Mesendoderm (in vitro differentiated cells): ENCODE measurements around the gene KCNB1.

Experiments used
- DNase-seq: peaks from one replicate; pipeline ENCODE4 v3.0.0; 2013
- H2AK5ac ChIP-seq: 2 replicates; pipeline ENCODE4 v1.6.1; 2013; ENCODE audit warnings: low read length, inconsistent platforms
- H2BK120ac ChIP-seq: 2 replicates; pipeline ENCODE4 v1.6.1; 2013; ENCODE audit warnings: low read depth, mild to moderate bottlenecking, low read length, moderate library complexity, mixed read lengths
- H2BK15ac ChIP-seq: replicated peaks from 2 replicates; pipeline ENCODE4 v1.6.1; 2013; ENCODE audit warnings: low read depth, mild to moderate bottlenecking, moderate library complexity
- H2BK5ac ChIP-seq: 2 replicates; pipeline ENCODE4 v1.6.1; 2013; ENCODE audit warnings: low read length, inconsistent platforms
- H3K18ac ChIP-seq: 2 replicates; pipeline ENCODE4 v1.6.1; 2013; ENCODE audit warnings: mild to moderate bottlenecking, low read length, mixed read lengths
- H3K23ac ChIP-seq: one replicate; pipeline ENCODE4 v1.6.1; 2013; ENCODE audit warnings: low read length
- H3K27ac ChIP-seq: 2 replicates; pipeline ENCODE4 v1.5.1; 2013; ENCODE audit warnings: low read depth, mild to moderate bottlenecking, inconsistent platforms, low read length, moderate library complexity
- H3K27me3 ChIP-seq: 2 replicates; pipeline ENCODE4 v1.6.1; 2013; ENCODE audit warnings: low read length, control low read depth, mild to moderate bottlenecking, inconsistent platforms; ENCODE audit not compliant: insufficient read depth, poor library complexity
- H3K36me3 ChIP-seq: 2 replicates; pipeline ENCODE4 v1.6.1; 2013; ENCODE audit warnings: low read length, inconsistent platforms; ENCODE audit not compliant: control insufficient read depth, insufficient read depth
- H3K4ac ChIP-seq: one replicate; pipeline ENCODE4 v1.6.1; 2013; ENCODE audit warnings: low read depth, mild to moderate bottlenecking, low read length, moderate library complexity
- H3K4me1 ChIP-seq: 2 replicates; pipeline ENCODE4 v1.6.1; 2013; ENCODE audit warnings: low read depth, low read length, inconsistent platforms; ENCODE audit not compliant: control insufficient read depth
- H3K4me2 ChIP-seq: 2 replicates; pipeline ENCODE4 v1.6.1; 2013; ENCODE audit warnings: low read length
- H3K4me3 ChIP-seq: 2 replicates; pipeline ENCODE4 v1.5.1; 2013; ENCODE audit warnings: mild to moderate bottlenecking, low read length
- H3K56ac ChIP-seq: one replicate; pipeline ENCODE4 v1.6.1; 2013; ENCODE audit warnings: low read length
- H3K79me1 ChIP-seq: 2 replicates; pipeline ENCODE4 v1.6.1; 2013; ENCODE audit warnings: low read length, inconsistent platforms
- H3K79me2 ChIP-seq: 2 replicates; pipeline ENCODE4 v1.6.1; 2013; ENCODE audit warnings: mild to moderate bottlenecking, low read length; ENCODE audit not compliant: control insufficient read depth, insufficient read depth
- H3K9ac ChIP-seq: 2 replicates; pipeline ENCODE4 v1.6.1; 2013; ENCODE audit warnings: low read length, inconsistent platforms
- H4K5ac ChIP-seq: one replicate; pipeline ENCODE4 v1.6.1; 2013; ENCODE audit warnings: low read length
- H4K8ac ChIP-seq: one replicate; pipeline ENCODE4 v1.6.1; 2013; ENCODE audit warnings: low read depth, mild to moderate bottlenecking, control low read depth, low read length, moderate library complexity
- WGBS: extraction: QIAGEN DNeasy Blood & Tissue Kit; methylation state at CpG from one replicate; pipeline ENCODE4 v1.1.7; 2013; ENCODE audit warnings: low lambda C conversion rate, missing lambda C conversion rate; ENCODE audit not compliant: insufficient coverage; ENCODE audit errors: extremely low coverage; 5-methylcytosine and 5-hydroxymethylcytosine counted together

Gene KCNB1

DNA sequence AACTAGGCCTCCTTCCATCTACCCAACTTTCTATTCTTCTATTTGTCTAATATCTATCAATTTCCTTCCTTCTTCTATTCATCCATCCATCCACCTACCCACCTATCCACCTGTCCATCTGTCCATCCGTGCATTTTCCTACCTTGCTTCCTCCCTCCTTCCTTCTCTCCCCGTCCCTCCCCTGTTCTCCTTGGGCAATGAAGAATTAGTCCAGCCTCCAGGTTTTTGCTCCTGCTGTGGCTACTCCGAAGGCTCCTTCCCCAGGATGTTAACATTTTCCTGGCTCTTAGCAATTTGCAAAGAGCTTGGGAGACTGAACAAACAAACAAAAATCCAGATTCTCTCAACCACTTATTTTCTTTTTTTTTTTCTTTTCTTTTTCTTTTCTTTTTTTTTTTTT lies 81.6 kb downstream of the KCNB1 start:
- Histone ChIP-seq H2BK5ac (no peak overlapping the region), H2AK5ac (no peak overlapping the region), H3K4me2 (no peak overlapping the region), H3K79me1 (no peaks in the 10 kb centered on the region), H2BK15ac (no peak overlapping the region), H3K27me3 (no peaks in the 10 kb centered on the region), H3K56ac (no peak overlapping the region), H3K9ac (no peak overlapping the region), H3K27ac (no peak overlapping the region), H4K8ac (no peak overlapping the region), H3K4ac (no peak overlapping the region), H3K23ac (no peak overlapping the region), H3K18ac (no peak overlapping the region), H2BK120ac (no peak overlapping the region), H3K79me2 (no peaks in the 10 kb centered on the region), H3K4me3 (no peak overlapping the region), H3K36me3 (no peaks in the 10 kb centered on the region), H4K5ac (no peak overlapping the region), H3K4me1 (no peaks in the 10 kb centered on the region)
- DNase-seq: no peak
- WGBS: no CpG with 5 or more reads among the region's 3 CpGs

DNA sequence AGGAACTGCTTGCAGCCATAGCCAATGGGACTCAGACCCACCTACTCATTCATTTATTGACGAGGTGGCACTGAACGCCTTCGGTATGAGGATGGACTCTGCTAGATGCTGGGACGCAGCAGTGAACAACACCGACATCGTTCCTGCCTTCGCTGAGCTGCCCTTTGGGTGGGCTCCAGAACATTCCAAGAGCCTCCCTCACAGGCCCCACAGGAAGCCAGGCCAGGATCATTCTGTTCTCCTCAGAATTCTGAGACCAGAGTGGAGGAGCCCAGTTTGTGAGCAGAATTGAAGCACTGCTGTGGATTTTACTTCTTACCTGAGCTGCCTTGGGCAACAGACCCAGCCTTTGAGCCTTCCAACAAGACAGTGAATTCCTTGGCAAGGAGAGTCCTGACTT lies 82.1 kb downstream of the KCNB1 start:
- H4K5ac ChIP-seq: no peak overlapping the region
- H4K8ac ChIP-seq: no peak overlapping the region
- no peaks in the 10 kb centered on the region for H3K27me3 ChIP-seq
- H3K4me3 ChIP-seq: no peak overlapping the region
- no CpG with 5 or more reads among the region's 7 CpGs for WGBS
- no peak overlapping the region for H3K23ac ChIP-seq
- no peak overlapping the region for H2BK120ac ChIP-seq
- H3K18ac ChIP-seq: no peak overlapping the region
- no peaks in the 10 kb centered on the region for H3K4me1 ChIP-seq
- no peaks in the 10 kb centered on the region for H3K79me2 ChIP-seq
- no peak overlapping the region for H2AK5ac ChIP-seq
- no peak overlapping the region for H2BK15ac ChIP-seq
- H2BK5ac ChIP-seq: no peak overlapping the region
- no peak for DNase-seq
- no peak overlapping the region for H3K4me2 ChIP-seq
- no peaks in the 10 kb centered on the region for H3K36me3 ChIP-seq
- no peak overlapping the region for H3K56ac ChIP-seq
- no peaks in the 10 kb centered on the region for H3K79me1 ChIP-seq
- H3K9ac ChIP-seq: no peak overlapping the region
- no peak overlapping the region for H3K27ac ChIP-seq
- H3K4ac ChIP-seq: no peak overlapping the region

DNA sequence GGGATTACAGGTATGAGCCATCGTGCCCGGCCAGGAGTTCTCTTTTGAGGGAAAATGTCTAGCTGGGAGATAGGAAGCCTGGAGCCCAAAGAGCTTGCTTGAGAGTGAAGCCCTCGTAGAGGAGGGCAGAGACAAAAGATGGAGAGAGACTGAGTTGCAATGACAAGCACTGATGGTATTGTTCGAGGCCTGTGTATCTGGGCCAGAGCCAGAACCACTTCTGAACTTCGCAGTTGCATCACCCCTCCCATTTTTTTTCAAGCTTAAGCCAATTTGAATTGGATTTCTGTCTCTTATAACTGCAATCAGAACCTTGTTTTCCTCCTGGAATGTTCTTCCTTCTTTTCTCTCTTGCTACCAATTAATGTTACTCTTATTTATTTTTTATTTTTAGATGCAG lies 83.1 kb downstream of the KCNB1 start:
- Histone ChIP-seq H3K4me1 (no peaks in the 10 kb centered on the region), H3K4ac (no peak overlapping the region), H3K9ac (no peak overlapping the region), H2BK15ac (no peak overlapping the region), H4K8ac (no peak overlapping the region), H3K79me1 (no peaks in the 10 kb centered on the region), H4K5ac (no peak overlapping the region), H3K4me2 (no peak overlapping the region), H2AK5ac (no peak overlapping the region), H3K27me3 (no peaks in the 10 kb centered on the region), H3K18ac (no peak overlapping the region), H3K36me3 (no peaks in the 10 kb centered on the region), H3K27ac (no peak overlapping the region), H3K23ac (no peak overlapping the region), H3K56ac (no peak overlapping the region), H3K79me2 (no peaks in the 10 kb centered on the region), H2BK120ac (no peak overlapping the region), H2BK5ac (no peak overlapping the region), H3K4me3 (no peak overlapping the region)
- no peak for DNase-seq
- no CpG with 5 or more reads among the region's 5 CpGs for WGBS

DNA sequence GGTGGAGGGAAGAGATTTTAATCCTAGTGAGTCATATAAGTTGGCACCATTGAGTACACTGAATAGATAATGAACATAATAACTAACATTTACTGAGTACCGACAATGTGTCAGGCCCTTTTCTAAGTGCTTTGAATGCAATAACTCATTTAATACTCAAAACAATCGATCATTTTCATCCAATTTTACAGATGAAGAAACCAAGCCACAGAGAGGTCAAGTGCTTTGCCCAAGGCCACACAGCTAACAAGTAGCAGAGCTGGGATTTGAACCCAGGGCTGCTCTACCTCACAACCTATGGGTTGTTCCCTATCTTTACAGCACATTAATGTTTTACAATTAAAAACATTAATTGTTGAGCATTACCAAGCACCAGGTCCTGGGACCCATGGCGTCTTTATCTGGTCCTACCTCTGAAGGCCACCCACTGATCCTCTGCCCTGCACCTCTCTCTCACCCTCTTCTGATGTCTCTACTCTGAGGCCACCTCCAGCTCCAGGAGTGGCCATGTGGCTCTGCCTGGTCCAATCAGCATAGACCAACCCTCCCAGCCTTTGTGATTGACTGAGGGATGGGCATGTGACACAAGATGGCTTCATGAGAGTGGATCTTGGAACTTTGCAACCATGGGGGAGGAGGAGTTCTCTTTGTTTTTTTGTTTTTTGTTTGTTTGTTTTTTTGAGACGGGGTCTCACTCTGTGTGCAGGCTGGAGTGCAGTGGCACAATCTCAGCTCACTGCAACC lies 83.9 kb downstream of the KCNB1 start:
- no peak overlapping the region for H3K23ac ChIP-seq
- no peak overlapping the region for H3K27ac ChIP-seq
- no peak overlapping the region for H2BK5ac ChIP-seq
- DNase-seq: peak; percentile 24
- no peaks in the 10 kb centered on the region for H3K79me2 ChIP-seq
- H2BK120ac ChIP-seq: no peak overlapping the region
- no peaks in the 10 kb centered on the region for H3K36me3 ChIP-seq
- no peaks in the 10 kb centered on the region for H3K4me1 ChIP-seq
- no peak overlapping the region for H4K8ac ChIP-seq
- H3K4me3 ChIP-seq: no peak overlapping the region
- no CpG with 5 or more reads among the region's 4 CpGs for WGBS
- no peak overlapping the region for H2AK5ac ChIP-seq
- H2BK15ac ChIP-seq: no peak overlapping the region
- no peak overlapping the region for H3K4me2 ChIP-seq
- H3K79me1 ChIP-seq: no peaks in the 10 kb centered on the region
- no peak overlapping the region for H4K5ac ChIP-seq
- no peak overlapping the region for H3K4ac ChIP-seq
- no peaks in the 10 kb centered on the region for H3K27me3 ChIP-seq
- no peak overlapping the region for H3K9ac ChIP-seq
- no peak overlapping the region for H3K18ac ChIP-seq
- no peak overlapping the region for H3K56ac ChIP-seq

- Histone ChIP-seq H3K27ac (no peak overlapping the region), H3K23ac (no peak overlapping the region), H4K8ac (no peak overlapping the region), H3K18ac (no peak overlapping the region), H2BK5ac (no peak overlapping the region), H3K79me1 (no peaks in the 10 kb centered on the region), H3K27me3 (no peaks in the 10 kb centered on the region), H3K56ac (no peak overlapping the region), H3K9ac (no peak overlapping the region), H2AK5ac (no peak overlapping the region), H2BK15ac (no peak overlapping the region), H3K4me3 (no peak overlapping the region), H3K79me2 (no peaks in the 10 kb centered on the region), H4K5ac (no peak overlapping the region), H2BK120ac (no peak overlapping the region), H3K4me1 (no peaks in the 10 kb centered on the region), H3K36me3 (no peaks in the 10 kb centered on the region), H3K4ac (no peak overlapping the region), H3K4me2 (no peak overlapping the region)
- DNase-seq: no peak
- WGBS: no CpG with 5 or more reads among the region's 6 CpGs
Measured at GRCh38 chr20:49397525-49397924, 84.9 kb downstream of the KCNB1 start.

DNA sequence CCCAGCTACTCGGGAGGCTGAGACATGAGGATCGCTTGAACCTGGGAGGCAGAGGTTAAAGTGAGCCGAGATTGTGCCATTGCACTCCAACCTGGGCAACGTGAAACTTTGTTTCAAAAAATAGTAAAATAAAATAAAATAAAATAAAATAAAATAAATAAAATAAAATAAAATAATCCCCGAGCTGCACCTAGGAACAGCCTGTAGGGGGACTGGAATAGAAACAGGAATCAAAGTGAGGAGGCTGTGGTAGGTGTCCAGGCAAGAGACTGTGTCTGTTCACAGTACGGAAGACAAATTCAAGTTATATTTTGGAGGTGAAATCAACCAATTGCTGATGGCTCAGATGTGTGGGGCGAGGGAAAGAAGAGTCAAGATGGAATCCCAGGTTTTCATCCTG lies 86.2 kb downstream of the KCNB1 start:
- H3K4me1 ChIP-seq: no peaks in the 10 kb centered on the region
- H3K27me3 ChIP-seq: no peaks in the 10 kb centered on the region

More for the DNA sequence above, 86.2 kb downstream of the KCNB1 start:
- Histone ChIP-seq H2BK15ac (no peak overlapping the region), H3K79me1 (no peaks in the 10 kb centered on the region), H3K79me2 (no peaks in the 10 kb centered on the region), H2AK5ac (no peak overlapping the region), H4K8ac (no peak overlapping the region), H3K18ac (no peak overlapping the region), H3K27ac (no peak overlapping the region), H2BK5ac (no peak overlapping the region), H3K4me2 (no peak overlapping the region), H2BK120ac (no peak overlapping the region), H3K9ac (no peak overlapping the region), H3K4me3 (no peak overlapping the region), H3K4ac (no peak overlapping the region), H3K56ac (no peak overlapping the region), H3K36me3 (no peaks in the 10 kb centered on the region), H3K23ac (no peak overlapping the region), H4K5ac (no peak overlapping the region)
- DNase-seq: no peak
- no CpG with 5 or more reads among the region's 7 CpGs for WGBS
